Measurements from ENCODE around the gene BCLAF1.

DNA sequence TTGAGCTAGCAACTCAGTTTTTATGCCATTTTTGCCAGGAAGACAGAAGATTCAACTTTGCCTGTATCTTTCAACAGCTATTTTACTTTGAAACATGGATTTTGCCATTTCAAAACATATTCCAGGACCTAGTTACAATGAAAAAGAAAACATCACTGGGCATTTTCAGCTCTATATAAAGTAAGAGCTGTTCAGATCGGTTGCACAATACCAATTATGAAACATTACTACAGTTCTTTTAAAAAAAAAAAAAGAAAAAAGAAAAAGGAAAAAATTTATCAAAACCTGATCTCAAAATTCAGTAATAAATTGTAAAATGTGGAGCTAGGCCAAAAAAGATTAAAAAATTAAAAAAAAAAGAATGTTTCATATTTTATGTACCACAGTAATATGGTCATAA lies 15.6 kb downstream of the BCLAF1 start:
- TF ChIP-seq EZH2 (IDR thresholded peaks at IDR 0.05) (no peak), POLR2AphosphoS5 (IDR thresholded peaks at IDR 0.05; ENCODE audit: borderline replicate concordance, low read depth, low read length) (no peak), FOXP2 (optimal IDR thresholded peaks at IDR 0.05; ENCODE audit: control extremely low read depth, extremely low read length, insufficient read depth) (no peak)
